SU-DHL-6 (cell line): ENCODE data around the gene C7orf57.

Experiments used
- H2AFZ ChIP-seq: fragments of 200-600 bp; sonication (generic); 2 replicates; pipeline ENCODE4 v1.6.1; 2014; ENCODE audit warnings: low read depth, mild to moderate bottlenecking, moderate library complexity, mixed read lengths, antibody characterized with exemption, low read length; ENCODE audit not compliant: severe bottlenecking
- H3F3A ChIP-seq: fragments of 200-600 bp; shearing (Covaris generic); 2 replicates; pipeline ENCODE4 v1.6.0; 2016; ENCODE audit warnings: antibody characterized with exemption, mild to moderate bottlenecking; ENCODE audit not compliant: insufficient read depth
- H3K27ac ChIP-seq: fragments of 200-600 bp; sonication (generic); 2 replicates; pipeline ENCODE4 v1.5.1; 2016; ENCODE audit warnings: low read depth, mild to moderate bottlenecking, low read length, moderate library complexity, mixed read lengths
- H3K27me3 ChIP-seq: fragments of 200-600 bp; sonication (generic), shearing (Covaris generic); 2 replicates; pipeline ENCODE4 v1.6.0; 2014; ENCODE audit warnings: mild to moderate bottlenecking, low read length
- H3K36me3 ChIP-seq: fragments of 200-600 bp; sonication (generic); 2 replicates; pipeline ENCODE4 v1.6.1; 2014; ENCODE audit warnings: mild to moderate bottlenecking, low read length, mixed read lengths
- H3K4me2 ChIP-seq: fragments of 300-600, 200-600 bp; shearing (Covaris generic), sonication (generic); 2 replicates; pipeline ENCODE4 v1.6.0; 2014; ENCODE audit warnings: low read length, low read depth, mild to moderate bottlenecking; ENCODE audit not compliant: poor library complexity, severe bottlenecking
- H3K4me3 ChIP-seq: fragments of 200-600 bp; sonication (generic); 2 replicates; pipeline ENCODE4 v1.5.1; 2014; ENCODE audit warnings: antibody characterized with exemption, low read length, mild to moderate bottlenecking, mixed read lengths; ENCODE audit not compliant: insufficient read depth, poor library complexity, severe bottlenecking
- H3K79me2 ChIP-seq: fragments of 200-600 bp; sonication (generic); 2 replicates; pipeline ENCODE4 v1.6.1; 2014; ENCODE audit warnings: mild to moderate bottlenecking, low read length, moderate library complexity; ENCODE audit not compliant: insufficient read depth
- H3K9ac ChIP-seq: fragments of 200-600 bp; sonication (generic); 2 replicates; pipeline ENCODE4 v1.7.0; 2014; ENCODE audit warnings: mild to moderate bottlenecking, low read length
- H3K9me2 ChIP-seq: fragments of 200-600 bp; sonication (generic); replicated peaks from 2 replicates; pipeline ENCODE4 v1.6.1; 2014; ENCODE audit warnings: low read length; ENCODE audit not compliant: insufficient read depth
- H3K9me3 ChIP-seq: fragments of 200-600 bp; sonication (generic); 2 replicates; pipeline ENCODE4 v1.6.1; 2014; ENCODE audit warnings: low read length, mixed read lengths; ENCODE audit not compliant: insufficient read depth
- H4K20me1 ChIP-seq: fragments of 200-600 bp; sonication (generic); 2 replicates; pipeline ENCODE4 v1.6.1; 2014; ENCODE audit warnings: low read depth, mild to moderate bottlenecking, antibody characterized with exemption, low read length, moderate library complexity, mixed read lengths
- CTCF ChIP-seq: fragments of 200-600 bp; sonication (generic); IDR thresholded peaks from one replicate; pipeline ENCODE4 v1.5.1; 2017; ENCODE audit warnings: antibody characterized with exemption, mild to moderate bottlenecking, low read length, moderate library complexity; ENCODE audit not compliant: insufficient read depth, poor library complexity, severe bottlenecking
- EZH2phosphoT487 ChIP-seq: fragments of 200-600 bp; sonication (generic), shearing (Covaris generic); conservative IDR thresholded peaks from 2 replicates; pipeline ENCODE4 v1.6.1; 2018; ENCODE audit warnings: mild to moderate bottlenecking, antibody characterized with exemption, low read length, moderate library complexity, mixed read lengths

C7orf57 gene

GRCh38 chr7:48091506-48092433 is 56.4 kb downstream of the C7orf57 start:
- Histone ChIP-seq H3K27me3 (no peaks in the 10 kb centered on the region), H3K4me3 (no peak overlapping the region), H3K27ac (no peak overlapping the region), H3K9me3 (no peaks in the 10 kb centered on the region), H4K20me1 (no peaks in the 10 kb centered on the region), H3K4me2 (no peak overlapping the region), H3F3A (peaks cover 11% of the 10 kb centered on the region; the same call in 1 of the 2 replicates), H3K79me2 (no peaks in the 10 kb centered on the region), H2AFZ (no peak overlapping the region), H3K9me2 (no peaks in the 10 kb centered on the region), H3K9ac (no peak overlapping the region), H3K36me3 (no peaks in the 10 kb centered on the region)
- TF ChIP-seq CTCF (no peak), EZH2phosphoT487 (no peak)

- no peaks in the 10 kb centered on the region for H3K9me3 ChIP-seq
- H3K27me3 ChIP-seq, result no peaks in the 10 kb centered on the region
- H3K9ac ChIP-seq, result no peak overlapping the region
- no peak for TF ChIP-seq EZH2phosphoT487
- TF ChIP-seq CTCF, result no peak
- no peaks in the 10 kb centered on the region for H3K79me2 ChIP-seq
- no peaks in the 10 kb centered on the region for H3K36me3 ChIP-seq
- no peak overlapping the region for H2AFZ ChIP-seq
- H4K20me1 ChIP-seq, result no peaks in the 10 kb centered on the region
- no peak overlapping the region for H3K27ac ChIP-seq
- H3K9me2 ChIP-seq, result no peaks in the 10 kb centered on the region
- no peak overlapping the region for H3K4me3 ChIP-seq
- peaks cover 6% of the 10 kb centered on the region; the same call in 1 of the 2 replicates for H3F3A ChIP-seq
- H3K4me2 ChIP-seq, result no peak overlapping the region
These were observed 59.5 kb downstream of the C7orf57 start for GRCh38 chr7:48094861-48095293.

- no peaks in the 10 kb centered on the region for H3K27me3 ChIP-seq
- no peaks in the 10 kb centered on the region for H4K20me1 ChIP-seq
- H3K9ac ChIP-seq, result no peak overlapping the region
- no peak overlapping the region for H2AFZ ChIP-seq
- H3K79me2 ChIP-seq, result no peaks in the 10 kb centered on the region
- no peaks in the 10 kb centered on the region for H3K36me3 ChIP-seq
- H3K9me2 ChIP-seq, result no peaks in the 10 kb centered on the region
- H3K27ac ChIP-seq, result no peak overlapping the region
- no peaks in the 10 kb centered on the region for H3F3A ChIP-seq
- no peak for TF ChIP-seq CTCF
- TF ChIP-seq EZH2phosphoT487, result no peak
- no peak overlapping the region for H3K4me3 ChIP-seq
- no peaks in the 10 kb centered on the region for H3K9me3 ChIP-seq
- H3K4me2 ChIP-seq, result no peak overlapping the region
These were observed 60.9 kb downstream of the C7orf57 start for GRCh38 chr7:48096273-48096672.
